HK-2 (cell line): ENCODE data around the gene VPS13C.
"Not testable (repeated sequence)": the region's sequence is repeated elsewhere in the genome, so short reads cannot be mapped to it uniquely, and the experiment has no call there.

Experiments used
- DNase-seq: peaks from one replicate; pipeline ENCODE4 v3.0.0-alpha.2; 2018; ENCODE audit not compliant: unreplicated experiment

VPS13C gene

DNA sequence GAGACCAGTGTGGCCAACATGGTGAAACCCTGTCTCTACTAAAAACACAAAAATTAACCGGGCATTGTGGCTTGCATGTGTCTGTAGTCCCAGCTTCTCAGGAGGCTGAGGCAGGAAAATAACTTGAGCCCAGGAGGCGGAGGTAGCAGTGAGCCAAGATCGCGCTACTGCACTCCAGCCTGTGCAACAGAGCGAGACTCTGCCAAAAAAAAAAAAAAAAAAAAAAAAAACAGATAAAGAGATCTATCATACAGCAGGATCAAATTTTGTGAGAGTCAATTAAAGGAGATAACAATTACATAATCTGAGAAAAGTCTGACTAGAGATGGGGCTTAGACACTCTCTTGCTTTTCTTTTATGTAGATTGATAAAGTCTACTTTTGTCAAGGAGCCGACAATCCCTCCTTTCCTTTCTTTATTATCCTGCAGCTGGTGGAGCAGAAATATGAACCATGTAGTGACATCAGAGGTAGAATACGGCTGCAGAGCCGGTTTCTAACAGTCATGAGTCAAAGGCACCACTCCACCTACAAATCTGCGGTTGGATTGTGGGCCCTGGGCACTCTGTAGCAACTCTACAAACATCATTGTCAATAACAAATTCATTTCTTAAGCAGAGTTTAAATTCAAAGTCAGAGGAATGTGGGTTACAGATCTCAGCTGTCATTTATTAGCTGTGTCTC lies 15.5 kb upstream of the VPS13C start:
- DNase-seq, result no peak

- no peak for DNase-seq
These were observed 11.6 kb upstream of the VPS13C start for GRCh38 chr15:62071711-62072308.

DNA sequence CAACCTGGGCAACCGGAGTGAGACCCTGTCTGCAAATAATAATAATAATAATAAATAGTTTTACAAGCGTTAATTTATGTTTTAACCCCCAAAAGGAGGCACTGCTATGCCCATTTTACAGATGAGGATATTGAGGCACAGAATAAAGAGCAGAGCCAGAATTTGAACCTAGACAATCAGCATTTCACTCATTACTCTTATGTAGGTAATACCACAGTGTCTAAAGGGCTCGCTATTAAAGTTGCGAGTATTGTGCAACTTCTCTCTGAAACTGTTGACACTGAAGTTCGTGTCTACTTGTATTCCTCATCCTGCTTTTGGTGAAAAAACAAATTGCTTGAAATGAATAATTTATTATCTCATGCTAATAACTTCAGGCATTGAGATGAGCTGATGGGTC lies 9.3 kb upstream of the VPS13C start:
- DNase-seq, result no peak

DNA sequence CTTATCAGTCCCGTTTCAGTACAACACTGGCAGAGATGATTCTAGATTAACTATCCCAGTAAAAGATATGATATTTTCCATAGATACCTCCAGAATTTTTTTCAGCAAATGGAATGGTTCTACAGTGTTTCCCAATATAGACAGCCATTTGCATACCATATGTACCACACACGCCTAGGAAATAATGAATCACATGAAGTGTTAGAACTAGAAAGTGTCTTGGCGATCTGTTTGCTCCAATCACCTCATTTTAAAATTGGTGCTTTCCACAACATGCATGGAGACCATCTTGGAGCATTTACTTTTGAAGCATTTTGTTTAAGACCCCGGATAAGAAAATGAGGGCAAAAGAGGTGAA lies 8.5 kb upstream of the VPS13C start:
- DNase-seq, result no peak

- DNase-seq, result peak; percentile 55
These were observed 8.0 kb upstream of the VPS13C start for GRCh38 chr15:62068071-62068809.

DNA sequence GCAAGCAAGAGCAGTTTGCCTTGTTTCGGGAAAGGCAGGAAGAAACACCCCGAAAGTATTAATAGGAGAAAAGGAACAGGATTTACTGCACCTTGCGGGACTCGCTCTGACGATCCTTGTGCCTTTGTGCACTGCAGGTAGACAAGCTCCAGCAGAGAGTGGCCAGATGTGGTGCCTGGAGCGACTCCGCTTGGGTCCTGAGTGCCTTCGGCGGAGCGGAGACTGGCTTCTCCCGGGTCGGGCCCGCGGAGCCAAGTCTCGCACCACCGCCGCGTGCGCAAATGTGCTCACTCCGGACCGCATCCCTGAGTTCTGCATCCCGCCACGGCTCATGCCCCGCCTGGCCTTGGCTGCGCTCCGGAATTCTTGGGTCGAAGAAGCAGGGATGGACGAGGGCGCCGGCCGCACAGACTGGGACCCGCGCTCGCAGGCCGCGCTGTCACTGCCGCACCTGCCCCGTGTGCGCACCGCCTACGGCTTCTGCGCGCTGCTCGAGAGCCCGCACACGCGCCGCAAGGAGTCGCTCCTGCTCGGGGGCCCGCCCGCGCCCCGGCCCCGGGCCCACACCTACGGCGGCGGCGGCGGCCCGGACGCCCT lies 7.3 kb upstream of the VPS13C start:
- no peak for DNase-seq

GRCh38 chr15:62066663-62067447 lies 6.6 kb upstream of the VPS13C start, which contains the start of gene C2CD4A:
Gene C2CD4A (plus strand): TSS chr15:62066977. CDS start chr15:62067614, 637 bp downstream.
- peak; percentile 69 for DNase-seq

DNA sequence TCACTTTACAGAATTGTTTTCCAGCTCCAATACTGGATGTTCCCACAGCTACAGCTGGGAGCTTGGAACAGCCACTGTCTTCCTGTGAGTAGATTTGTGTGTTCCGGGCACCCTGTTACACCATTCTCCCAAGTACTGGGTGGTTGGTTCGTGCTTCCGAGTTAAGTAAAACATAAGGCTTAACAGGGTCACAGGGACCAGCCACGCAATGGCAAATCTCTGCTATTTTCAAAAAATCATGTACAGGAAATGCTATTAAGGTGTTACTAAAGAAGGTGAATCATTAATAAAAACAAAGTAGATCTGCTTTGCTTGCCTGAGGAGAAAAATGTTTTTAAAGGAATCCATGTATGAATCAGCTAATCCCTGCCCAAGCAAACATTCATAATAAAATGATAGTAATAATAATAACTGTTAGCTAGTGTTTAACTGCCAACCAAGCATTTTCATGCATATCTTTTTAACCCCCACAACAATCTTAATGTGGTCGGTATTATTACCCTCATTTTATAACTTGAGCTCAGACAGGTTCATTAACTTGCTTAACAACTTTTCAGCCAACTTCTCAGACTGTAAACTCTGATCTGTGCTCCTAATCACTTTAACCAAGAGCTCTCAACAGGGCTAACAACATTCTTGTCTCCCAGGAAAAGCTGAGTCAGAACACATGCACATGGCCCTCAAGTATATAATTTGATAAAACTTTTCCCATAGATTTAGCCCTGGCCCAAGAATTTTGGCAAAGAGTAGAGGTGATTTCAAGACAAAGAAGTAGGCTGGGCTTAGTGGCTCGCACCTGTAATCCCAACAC lies 3.8 kb upstream of the VPS13C start:
- DNase-seq, result no peak

GRCh38 chr15:62060896-62061280 lies 641 bp upstream of the VPS13C start:
- no peak for DNase-seq

DNA sequence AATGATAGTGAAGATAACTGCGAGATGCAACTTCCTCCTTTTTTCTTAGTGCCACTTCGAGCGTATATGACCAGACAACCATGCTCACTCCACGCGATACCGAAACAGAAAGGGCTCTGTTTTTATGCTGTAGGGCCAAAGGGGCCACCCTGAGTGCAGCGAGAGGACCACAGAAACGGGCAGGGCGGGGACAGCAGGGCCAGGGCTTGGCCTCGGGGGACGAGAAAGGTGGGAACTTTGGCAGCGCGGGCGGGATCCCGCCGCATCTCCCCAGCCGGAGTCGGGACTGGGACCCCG lies 483 bp downstream of the VPS13C start:
- DNase-seq, result peak; percentile 47

DNA sequence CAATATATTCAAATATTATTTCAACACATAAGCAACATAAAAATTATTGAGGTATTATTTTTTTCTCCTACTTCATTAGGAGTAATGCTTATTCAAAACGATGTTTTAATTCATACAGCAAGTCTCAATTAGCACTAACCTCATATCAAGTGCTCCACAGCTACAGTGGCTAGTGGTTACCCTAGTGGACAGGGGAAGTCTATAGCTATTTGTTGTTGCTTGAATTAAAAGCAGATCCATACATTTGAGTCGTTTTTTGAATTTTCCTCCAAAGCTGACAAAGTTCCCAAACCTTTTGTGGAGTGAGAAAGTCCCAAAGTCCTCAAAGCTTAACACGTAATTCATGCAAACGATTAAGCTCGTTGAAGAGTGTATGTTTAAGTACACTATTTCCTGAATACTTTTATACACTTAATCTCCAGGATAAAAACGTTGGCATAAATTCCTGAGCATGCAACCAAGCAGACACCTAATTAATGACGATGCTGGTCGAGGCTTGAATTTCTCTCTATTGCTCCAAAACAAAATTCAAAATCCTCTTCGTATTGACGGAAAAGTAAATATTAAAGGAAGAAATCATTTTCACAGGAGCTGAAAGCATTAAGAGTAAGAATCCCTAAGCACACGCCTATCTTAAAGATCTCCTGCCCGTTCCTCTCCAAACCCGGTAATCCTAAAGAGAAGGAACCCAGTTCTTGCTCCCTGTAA lies 985 bp downstream of the VPS13C start:
- DNase-seq, result no peak

DNA sequence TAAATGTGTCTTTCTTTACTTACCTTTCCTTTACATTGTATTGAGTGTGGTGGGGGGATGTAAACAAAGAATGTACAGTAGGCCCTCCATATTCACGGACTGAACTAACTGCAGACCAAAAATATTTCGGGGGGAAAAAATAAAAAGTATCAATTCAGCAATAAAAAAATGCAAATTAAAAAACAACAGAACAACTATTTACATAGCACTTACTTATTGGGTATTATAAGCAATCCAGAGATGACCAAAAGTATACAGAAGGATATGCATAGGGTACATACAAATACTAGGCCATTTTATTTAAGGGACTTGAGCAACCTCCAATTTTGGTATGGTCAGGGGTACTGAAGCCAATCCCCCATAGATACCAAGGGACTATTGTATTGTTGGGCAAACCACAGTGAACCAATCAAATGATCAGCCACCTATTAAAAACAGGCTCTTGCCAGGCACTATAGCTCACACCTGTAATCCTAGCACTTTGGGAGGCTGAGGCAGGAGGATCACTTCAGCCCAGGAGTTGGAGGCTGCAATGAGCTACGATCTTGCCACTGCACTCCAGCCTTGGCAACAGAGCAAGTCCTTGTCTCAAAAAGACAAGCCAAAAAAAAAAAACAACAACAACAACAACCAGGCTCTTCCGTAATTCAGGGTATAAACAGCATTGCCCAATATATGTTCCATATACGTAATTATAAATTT lies 1.8 kb downstream of the VPS13C start:
- DNase-seq, result no peak

GRCh38 chr15:62057341-62057980 lies 2.8 kb downstream of the VPS13C start:
- no peak for DNase-seq

DNA sequence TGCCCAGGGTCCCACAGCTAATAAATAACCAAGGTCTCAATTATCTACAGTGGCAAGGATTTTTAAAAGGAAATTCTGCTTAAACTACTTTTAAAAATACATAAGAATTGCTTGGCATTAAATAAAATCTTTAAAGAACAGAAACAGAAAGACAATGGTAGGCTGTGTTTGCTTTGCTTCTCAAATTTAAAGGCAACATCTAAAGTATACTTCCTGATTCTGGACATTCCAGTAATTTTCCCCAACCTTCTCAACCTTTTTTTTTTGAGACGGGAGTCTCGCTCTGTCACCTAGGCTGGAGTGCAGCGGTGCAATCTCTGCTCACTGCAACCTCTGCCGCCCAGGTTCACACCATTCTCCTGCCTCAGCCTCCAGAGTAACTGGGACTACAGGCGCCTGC lies 5.3 kb downstream of the VPS13C start:
- no peak for DNase-seq

DNA sequence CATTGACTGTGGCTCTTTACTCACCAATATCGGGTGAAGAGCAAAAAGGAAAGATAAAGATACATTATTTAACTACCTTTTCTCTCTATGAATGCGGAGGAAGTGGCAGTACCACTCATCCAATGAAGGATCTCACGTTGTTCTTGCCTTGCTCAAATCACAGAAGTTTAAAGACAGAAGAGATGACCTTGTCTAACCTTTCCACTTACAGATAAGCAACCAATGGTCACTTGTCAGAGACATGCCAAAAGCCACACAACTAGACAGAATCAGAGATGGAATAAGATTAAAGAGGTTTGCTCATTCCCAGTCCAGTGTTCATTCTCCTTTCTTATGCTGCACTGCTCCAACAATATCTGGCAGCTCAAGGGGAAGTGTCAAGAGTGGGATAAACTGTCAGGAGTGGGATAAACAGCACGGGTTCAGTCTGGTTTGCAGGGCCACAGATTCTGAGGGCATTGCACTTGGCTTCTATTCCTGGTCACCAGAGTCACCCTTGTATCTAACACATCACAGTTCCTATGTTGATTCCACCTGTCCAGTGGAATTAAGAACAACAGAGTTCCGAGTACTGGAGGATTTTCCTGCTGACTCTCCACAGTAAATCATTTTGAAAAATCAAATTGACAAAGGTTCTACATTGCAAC lies 6.7 kb downstream of the VPS13C start:
- DNase-seq, result no peak

GRCh38 chr15:62052713-62053112 lies 7.5 kb downstream of the VPS13C start:
- DNase-seq, result no peak

- no peak for DNase-seq
These were observed 9.1 kb downstream of the VPS13C start for GRCh38 chr15:62051166-62051565.

GRCh38 chr15:62050115-62050514 lies 10.1 kb downstream of the VPS13C start:
- DNase-seq, result no peak

DNA sequence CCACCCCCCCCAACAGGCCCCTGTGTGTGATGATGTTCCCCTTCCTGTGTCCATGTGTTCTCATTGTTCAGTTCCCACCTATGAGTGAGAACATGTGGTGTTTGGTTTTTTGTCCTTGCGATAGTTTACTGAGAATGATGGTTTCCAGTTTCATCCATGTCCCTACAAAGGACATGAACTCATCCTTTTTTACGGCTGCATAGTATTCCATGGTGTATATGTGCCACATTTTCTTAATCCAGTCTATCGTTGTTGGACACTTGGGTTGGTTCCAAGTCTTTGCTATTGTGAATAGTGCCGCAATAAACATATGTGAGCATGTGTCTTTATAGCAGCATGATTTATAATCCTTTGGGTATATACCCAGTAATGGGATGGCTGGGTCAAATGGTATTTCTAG lies 12.0 kb downstream of the VPS13C start:
- not testable (repeated sequence) for DNase-seq
